Muscle of back (tissue), 11 donors: ENCODE results near the gene RACK1. TPM values are rescaled to one million over a fixed set of nuclear protein-coding genes. Genes with fewer than 3 reads are reported as not detected.

Source experiments
- DNase-seq, 3 donors: peaks; one replicate each; pipeline versions ENCODE4 v3.0.0 to v3.0.0-alpha.2; 2013
- polyA plus RNA-seq, 10 donors: library from polyadenylated mRNA; unstranded; fragments of 120-200 nt; gene quantifications; one replicate each; pipeline ENCODE4 v1.2.1, GENCODE V29; 2013; ENCODE audit not compliant: insufficient read length in 10 of 10

Gene RACK1
- polyA plus RNA-seq, 10 donors, result 2,600 to 3,447 (median 3,231) TPM

DNA sequence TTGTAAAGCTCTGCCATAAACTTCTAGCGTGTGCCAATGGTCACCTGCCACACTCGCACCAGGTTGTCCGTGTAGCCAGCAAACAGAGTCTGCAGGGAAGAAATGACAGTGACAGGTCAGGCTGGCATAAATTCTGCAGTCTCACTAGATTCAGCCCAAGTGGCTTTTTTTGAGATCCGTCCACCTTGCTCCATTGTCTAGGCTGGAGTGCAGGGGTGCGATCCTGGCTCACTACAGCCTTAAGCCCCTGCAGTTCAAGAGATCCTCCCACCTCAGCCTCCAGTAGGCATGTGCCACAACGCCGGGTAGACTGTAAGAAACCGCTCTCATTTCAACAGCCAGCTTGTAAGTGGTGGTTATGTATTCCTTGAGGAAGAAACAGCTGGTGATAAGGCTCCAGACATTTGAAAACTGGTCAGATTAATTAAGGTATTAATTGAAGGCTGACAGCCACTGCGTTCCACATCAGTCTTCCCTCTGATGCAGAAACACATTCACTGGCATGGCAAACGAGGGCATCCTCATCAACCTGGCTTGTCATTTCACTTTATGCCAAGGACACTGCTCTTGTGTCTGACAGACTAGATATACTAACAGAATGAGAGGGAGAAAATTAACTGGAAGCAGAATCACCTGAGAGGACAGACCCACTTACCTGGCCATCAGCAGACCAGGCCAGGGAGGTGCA, 6.6 kb downstream of the RACK1 start:
- no peak for DNase-seq

DNA sequence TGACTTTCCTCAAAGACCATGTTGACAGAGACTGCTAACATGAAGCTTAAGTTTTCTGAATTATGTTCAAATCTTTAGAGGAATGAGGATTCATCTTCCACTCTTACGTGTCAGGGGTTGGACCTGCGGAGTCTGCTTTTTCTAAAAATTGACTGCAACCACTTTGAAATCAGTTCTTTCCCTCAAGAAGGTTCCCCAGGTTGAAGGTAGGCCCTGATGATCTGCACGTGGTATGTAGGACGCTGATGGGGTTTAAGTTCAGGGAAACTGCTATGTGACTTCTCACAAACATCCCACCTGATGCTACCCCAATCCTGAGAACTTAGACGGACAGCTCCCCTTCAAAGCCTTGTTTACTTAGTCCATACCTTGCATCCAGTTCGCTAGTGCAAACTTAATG, 7.2 kb downstream of the RACK1 start:
- DNase-seq, result no peak

DNA sequence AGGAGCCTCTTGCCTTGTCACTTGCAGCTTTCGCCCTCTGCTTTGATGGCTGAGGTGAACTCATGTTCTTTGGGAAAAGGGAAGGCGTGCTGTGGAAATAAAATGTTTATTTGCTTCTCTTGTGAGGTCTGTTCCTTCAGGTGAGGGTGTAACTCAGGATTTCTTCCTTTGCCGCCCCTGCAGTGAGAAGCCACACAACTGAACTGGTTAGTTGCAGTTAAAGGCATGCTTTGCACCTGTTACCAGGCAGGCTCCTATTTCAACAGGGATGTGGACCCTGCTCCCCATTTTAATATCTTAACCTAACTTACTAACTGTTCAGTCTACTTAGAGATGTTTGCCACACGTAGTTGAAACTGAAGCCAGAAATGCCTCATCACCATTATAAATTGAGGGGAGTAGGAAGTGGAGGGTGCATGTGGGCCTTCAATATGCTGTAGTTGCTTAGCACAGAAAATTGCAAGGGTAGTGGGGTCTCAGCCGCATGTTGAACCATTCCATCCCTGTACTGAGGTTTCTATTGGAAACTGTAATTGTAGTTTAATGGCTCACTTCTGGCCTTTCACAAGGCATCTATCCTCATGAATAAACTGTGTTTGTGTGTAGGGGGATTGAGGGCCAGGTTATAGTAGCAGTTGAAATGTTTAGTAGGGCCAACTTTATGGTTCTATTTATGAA, 7.9 kb downstream of the RACK1 start:
- no peak for DNase-seq

DNA sequence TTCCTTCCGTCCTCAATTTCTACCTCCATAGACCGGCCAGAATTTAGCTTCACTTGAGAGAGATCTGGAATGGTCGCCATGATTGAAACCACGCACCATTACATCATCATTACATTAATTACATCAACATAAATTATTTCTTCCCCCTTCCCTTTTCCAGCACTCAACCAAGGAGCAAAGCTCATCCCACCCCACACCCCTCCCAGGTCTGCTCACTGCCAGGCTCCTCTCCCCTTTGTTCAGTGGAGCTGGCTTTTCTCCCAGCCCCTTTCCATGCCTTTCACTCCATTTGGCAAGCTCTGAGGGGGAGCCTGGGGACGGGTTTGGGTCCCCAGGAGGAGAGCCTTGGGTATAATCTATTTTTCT, 8.4 kb downstream of the RACK1 start:
- DNase-seq, result no peak

DNA sequence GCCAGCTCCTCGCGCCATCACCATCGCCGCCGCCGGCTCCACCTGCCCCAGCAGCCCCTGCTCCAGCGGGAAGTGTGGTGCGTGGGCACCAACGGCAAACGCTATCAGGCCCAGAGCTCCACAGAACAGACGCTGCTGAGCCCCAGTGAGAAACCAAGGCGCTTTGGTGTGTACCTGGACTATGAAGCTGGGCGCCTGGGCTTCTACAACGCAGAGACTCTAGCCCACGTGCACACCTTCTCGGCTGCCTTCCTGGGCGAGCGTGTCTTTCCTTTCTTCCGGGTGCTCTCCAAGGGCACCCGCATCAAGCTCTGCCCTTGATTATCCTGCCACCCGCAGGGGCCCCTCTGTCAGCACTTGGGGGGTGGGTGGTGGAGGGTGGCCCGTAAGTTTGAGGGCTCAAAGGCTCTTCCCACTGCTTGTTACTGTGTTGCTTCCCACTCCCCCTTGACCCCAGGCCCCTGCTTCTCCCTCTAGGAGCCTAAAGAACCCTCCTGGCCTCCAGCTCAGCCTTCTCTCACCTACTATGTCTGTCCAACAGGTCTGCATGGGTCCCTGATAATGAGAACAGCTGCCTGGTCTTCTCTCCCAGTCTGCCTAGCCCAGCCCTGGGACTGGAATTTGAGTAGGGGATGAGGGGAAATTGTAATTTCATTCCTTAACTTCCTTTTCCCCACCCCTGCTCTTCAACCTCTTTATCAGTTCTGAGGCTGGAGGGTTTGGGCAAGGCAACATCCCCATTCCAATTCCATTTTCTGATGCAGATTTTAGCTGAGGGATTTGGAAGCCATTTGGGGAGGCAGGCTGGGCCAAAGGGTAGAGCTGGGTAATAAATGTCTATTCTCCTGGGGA, 9.0 kb downstream of the RACK1 start:
- DNase-seq, result no peak

DNA sequence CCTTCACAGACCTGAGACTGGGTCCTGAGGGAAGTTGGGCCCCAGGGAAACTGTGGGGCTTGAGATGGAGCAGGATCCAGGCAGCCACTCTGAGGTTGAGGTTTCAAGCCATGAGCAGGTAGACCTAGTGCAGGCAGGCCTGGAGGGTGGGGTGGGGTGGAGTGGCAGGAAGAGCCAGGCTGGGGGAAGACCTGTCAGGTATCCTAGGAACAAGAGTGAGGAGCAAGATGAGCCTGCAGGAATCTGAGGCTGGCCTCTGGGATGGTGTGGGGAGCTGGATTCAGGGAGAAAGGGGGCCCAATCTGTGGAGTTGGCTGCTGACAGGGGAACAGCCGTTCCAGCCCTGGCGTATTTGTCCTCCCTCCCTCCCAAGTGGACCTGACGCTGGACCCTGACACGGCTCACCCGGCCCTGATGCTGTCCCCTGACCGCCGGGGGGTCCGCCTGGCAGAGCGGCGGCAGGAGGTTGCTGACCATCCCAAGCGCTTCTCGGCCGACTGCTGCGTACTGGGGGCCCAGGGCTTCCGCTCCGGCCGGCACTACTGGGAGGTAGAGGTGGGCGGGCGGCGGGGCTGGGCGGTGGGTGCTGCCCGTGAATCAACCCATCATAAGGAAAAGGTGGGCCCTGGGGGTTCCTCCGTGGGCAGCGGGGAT, 9.8 kb downstream of the RACK1 start:
- DNase-seq, result no peak

DNA sequence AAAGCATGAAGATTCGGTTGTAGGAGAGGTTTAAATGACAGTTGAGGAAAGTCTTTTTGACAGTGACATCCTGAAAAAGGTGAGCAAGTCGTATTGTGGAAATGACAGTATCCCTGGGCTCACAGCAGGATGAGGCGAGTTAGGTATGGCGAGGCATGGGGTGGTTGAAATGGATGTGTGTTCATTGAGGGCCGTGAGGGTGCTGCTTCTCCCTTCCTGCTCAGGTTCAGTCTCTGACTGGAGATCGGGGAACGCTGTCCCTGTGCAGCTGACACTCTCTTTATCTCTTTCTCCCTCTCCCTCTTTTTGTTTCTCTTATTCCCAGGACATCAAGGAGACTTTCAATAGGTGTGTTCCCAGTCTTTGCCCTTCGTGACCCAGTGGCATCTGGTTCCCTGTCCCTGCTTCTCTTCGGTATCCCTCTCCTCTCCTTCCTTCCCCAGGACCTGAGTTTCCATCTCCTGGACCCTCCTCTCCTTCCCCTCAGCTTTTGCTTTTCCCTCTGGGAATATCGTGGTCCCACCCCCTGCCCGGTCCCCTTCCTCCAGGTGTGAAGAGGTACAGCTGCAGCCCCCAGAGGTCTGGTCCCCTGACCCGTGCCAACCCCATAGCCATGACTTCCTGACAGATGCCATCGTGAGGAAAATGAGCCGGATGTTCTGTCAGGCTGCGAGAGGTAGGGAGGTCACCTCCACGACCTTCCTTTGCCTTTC, 10.5 kb downstream of the RACK1 start:
- DNase-seq, result no peak

DNA sequence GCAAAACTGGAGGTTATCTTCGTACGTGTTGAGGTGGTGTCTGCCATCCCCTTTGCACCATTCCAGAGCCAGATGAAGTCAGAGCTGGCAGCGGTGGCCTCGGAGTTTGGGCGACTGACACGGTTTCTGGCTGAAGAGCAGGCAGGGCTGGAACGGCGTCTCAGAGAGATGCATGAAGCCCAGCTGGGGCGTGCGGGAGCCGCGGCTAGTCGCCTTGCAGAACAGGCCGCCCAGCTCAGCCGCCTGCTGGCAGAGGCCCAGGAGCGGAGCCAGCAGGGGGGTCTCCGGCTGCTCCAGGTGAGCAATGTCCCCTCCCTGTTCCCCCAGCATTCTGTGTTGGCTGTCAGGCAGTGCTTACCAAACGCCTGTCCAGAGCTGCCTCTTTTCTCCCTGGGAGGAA, 11.1 kb downstream of the RACK1 start:
- no peak for DNase-seq

DNA sequence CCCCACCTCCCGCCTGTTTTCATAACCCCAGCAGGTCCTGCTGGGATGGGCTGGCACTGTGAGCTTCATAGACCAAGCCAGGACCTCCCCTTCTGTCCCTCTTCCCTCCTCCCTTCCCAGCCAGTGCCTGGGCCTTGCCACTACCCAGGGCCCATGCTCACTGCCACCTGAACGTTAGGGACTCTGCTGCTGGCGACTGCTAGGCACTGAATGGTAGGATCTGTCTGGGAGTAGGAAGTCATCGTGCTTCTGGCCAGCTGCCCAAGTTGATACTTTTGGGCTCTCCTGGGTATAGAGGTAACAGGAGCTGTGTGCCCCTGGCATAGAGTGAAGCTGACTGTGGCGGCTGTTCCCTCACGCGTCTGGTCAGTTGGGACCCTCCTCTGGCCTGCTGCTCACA, 12.3 kb downstream of the RACK1 start:
- DNase-seq, result no peak

DNA sequence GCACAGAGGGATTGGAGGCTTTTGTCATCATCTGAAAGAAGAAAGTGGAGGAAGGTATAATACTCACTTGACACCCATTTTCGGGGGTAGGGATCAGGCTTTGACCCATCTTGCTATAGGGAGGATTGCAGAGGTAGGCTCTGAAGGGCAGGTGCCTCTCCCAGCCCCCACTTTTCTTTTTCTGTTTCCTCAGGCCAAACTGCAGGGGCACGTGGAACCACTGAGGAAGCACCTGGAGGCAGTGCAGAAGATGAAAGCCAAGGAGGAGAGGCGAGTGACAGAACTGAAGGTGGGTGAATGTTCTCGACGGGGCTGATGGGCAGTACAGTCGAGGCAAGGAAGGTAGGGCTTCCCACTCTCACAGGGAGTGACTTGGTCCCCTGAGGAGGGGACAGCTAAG, 13.2 kb downstream of the RACK1 start:
- DNase-seq, result no peak

DNA sequence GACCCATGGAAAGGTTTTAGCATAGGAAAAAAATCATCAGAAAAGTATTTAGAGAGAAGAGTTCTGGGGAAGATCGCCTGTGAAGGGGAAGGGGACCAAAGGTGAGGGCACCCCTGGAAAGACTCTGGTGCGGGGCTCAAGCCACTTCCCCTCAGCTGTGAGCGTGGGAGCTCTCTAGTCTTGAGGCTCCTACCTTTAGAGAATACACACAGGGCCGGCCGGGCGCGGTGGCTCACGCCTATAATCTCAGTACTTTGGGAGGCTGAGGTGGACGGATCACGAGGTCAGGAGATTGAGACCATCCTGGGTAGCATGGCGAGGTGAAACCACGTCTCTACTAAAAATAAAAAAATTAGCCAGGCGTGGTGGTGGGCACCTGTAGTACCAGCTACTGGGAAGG, 13.7 kb downstream of the RACK1 start:
- no peak for DNase-seq

DNA sequence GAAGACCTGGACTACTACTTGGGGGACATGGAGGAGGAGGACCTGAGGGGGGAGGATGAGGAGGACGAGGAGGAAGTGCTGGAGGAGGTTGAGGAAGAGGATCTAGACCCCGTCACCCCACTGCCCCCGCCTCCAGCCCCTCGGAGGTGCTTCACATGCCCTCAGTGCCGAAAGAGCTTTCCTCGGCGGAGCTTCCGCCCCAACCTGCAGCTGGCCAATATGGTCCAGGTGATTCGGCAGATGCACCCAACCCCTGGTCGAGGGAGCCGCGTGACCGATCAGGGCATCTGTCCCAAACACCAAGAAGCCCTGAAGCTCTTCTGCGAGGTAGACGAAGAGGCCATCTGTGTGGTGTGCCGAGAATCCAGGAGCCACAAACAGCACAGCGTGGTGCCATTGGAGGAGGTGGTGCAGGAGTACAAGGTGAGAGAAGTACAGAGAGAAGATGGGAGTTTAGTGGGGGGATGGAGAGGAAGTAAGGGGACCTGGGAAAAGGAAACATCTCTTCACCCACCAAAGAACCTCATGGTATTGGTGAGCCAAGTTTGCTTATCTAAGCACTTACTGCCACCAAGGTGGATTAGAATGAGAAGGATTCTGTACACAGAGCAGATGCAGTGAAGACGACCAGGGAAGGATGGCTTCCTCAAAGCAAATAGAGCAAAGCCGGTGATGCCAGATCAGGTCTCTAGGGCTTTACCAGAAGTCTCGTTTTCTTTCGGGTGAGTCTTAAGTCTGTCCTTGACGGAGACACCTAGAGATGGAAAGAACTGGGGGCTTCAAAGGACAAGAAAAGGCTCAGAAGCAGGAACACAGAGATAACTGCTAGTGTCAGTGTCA, 19.1 kb downstream of the RACK1 start:
- DNase-seq, result no peak

DNA sequence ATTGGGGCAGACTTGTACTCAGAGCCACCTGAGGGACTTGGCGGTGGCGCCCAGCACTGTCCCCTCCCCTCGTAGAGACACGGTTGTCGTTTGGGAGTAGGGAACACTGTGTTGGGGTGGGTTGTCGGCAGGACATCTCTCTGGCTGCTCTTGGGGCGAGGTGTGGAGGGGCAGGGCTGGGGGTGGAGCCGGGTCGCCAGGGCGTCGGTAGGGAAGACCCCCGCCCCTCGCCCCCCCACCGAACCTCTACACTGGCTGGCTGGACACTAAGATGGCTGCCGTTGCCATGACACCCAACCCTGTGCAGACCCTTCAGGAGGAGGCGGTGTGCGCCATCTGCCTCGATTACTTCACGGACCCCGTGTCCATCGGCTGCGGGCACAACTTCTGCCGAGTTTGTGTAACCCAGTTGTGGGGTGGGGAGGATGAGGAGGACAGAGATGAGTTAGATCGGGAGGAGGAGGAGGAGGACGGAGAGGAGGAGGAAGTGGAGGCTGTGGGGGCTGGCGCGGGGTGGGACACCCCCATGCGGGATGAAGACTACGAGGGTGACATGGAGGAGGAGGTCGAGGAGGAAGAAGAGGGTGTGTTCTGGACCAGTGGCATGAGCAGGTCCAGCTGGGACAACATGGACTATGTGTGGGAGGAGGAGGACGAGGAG, 19.8 kb downstream of the RACK1 start:
- no peak for DNase-seq

DNA sequence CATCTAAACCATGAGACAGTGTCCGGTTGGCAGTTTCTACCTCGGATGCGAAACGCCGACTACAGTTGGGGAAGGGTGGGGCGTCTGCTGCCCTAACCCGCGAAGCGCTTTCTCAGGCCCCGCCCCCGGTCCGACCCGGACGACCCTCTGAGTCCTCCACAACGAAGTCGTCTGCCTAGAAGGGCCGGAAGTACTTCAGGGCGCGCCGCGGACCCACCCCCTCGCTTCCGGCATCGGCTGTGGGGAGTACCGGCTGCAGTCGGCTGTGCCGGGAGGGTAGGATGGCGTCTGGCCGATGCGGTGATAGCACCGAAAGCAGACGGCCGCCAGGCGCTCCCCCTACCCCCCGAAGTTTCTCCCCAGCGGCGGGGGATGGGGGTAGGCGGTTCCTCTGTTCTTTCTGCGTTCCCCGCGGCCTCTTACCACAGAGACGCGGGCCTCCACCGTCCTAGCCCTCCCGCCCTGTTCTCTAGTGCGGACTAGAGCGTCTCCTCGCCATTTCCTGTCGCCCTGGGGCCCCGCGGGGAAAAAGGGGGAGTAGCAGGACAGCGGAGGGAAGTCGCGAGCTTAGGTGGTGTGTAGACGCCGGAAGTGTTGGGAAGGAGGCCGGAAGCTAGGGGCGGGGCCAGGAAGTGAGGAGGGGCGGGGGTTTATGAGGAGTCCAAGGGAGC, 20.5 kb downstream of the RACK1 start, which contains the start of gene TRIM41:
TRIM41 (plus strand) TSS at position 224 of the 671 bp plus-strand sequence. CDS start 719 bp downstream, outside the sequence.
- DNase-seq, result peak; percentile 98 to 100 (median 99)

DNA sequence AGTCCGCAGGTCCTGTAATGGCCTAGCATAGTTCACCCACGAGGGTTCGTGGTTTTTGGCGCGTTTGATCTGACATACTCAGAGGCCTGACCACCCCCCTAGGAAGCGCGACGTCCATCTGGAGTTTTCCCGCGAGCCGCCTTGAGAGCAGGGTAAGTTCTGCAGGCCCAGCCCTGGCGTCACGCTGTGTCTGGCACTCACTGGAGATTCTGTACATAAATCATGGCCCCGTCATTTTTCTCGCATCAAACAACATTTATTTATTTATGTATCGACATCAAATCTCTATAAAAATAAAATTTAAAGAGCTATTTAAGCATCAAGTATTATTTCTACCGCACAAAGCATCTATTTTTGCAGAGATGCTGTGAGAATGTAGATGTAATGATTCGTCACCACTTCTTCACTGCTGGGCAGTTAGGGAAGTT, 21.1 kb downstream of the RACK1 start:
- no peak for DNase-seq

DNA sequence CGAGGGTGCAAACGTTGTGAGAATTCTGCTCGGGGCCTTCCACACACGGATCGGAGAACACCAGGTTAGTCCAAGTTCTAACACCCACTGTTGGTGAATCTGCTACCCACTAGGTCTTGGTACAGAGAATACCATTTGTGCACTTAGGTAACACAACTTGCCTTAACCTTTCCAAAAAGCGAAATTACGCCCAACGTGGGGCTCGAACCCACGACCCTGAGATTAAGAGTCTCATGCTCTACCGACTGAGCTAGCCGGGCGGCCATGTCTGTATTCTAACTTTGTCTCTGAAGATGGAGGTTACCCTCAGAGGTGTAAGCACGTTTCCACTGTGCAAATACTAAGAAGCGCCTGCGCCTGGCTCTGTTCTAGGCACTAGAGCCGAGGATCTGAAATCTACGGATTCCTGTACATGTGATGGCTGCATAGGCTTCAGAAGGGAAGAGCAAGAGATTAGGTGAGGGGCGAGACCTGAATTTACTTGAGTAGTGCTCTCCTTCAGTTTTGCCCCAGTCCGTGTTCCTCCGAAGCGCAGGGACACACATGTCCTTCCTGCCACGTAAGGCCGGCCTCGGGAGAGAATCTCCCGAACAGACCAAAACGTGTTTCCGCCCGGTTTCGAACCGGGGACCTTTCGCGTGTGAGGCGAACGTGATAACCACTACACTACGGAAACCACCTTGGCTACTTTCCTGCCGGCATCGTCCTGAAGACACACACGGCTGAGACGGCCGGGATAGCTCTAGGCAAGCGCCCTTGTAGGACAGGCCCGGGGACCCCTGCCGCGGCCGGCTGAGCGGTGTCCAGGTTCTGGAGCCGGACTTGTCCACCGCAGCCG, 21.7 kb downstream of the RACK1 start:
- peak; percentile 94 to 97 (median 95) for DNase-seq

DNA sequence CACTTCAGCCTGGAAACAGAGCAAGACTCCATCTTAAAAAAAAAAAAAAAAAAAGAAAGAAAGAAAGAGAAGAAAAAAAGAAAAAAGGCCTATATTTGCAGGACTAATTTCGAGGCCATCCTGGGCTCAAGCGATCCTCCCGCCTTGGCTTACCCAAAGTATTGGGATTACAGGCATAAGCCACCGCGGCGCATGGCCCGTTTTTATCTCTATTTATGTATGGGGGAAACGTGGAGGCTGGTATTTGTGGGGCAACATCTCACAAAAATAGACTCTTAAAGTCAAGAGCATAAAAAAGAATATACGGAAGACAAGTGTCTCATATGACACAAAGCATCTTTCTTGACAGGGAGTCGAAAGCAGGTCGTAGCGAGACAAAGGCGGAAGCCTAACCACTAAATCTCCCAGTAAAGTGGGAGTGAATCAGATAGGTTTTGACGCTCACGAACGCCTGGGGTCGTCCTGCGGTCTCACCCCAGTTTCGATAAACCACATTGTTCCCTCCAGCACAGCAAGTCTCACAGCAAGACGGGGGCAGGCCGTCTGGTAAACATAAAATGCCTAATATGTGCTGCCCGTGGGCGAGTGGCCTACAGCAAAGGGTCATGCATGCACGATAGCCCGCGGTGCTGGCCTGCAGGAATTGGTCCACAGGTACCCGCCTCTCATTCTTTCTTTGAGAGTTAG, 22.5 kb downstream of the RACK1 start:
- no peak for DNase-seq

DNA sequence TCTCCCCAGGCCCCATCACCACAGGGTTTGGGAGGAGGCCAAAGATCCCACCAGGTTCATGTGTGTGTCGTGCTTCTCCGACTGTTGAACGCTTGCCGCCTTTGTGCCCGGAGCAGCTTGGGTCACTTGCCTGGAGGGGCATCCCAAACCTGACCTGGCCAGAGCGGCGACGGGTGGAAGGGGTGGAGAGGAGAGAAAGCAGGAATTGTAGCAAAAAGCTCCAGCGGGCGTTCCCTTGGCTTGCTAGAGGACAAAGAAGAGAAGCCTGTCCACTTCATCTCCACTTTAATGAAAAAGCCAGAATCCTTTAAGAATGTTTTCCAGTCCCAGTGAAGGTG, 23.6 kb downstream of the RACK1 start:
- no peak for DNase-seq
